Mesothelial cell of epicardium (in vitro differentiated cells): Measurements from ENCODE around the gene GDPD5. TPM values are rescaled to one million over a fixed set of nuclear protein-coding genes. Genes with fewer than 3 reads are reported as not detected.

Experiments
- DNase-seq, 2 experiments: peaks; one replicate each; pipeline ENCODE4 v3.0.0; 2021; ENCODE audit warnings: low spot score in 2 of 2; ENCODE audit not compliant: unreplicated experiment in 2 of 2
- H3K27ac Mint-ChIP-seq: 2 replicates; pipeline ENCODE4 v1.8.0; 2021; ENCODE audit warnings: mixed read lengths
- H3K27me3 Mint-ChIP-seq: 2 replicates; pipeline ENCODE4 v1.8.0; 2021; ENCODE audit warnings: low read depth, mixed read lengths
- H3K36me3 Mint-ChIP-seq: 2 replicates; pipeline ENCODE4 v1.8.0; 2021; ENCODE audit warnings: mixed read lengths
- H3K4me1 Mint-ChIP-seq: 2 replicates; pipeline ENCODE4 v1.8.0; 2021; ENCODE audit warnings: mixed read lengths
- H3K4me3 Mint-ChIP-seq: 2 replicates; pipeline ENCODE4 v1.8.0; 2021; ENCODE audit warnings: mild to moderate bottlenecking, moderate library complexity, mixed read lengths
- H3K9me3 Mint-ChIP-seq: 2 replicates; pipeline ENCODE4 v1.8.0; 2021; ENCODE audit warnings: mixed read lengths
- CTCF ChIP-seq: fragments of 200-600 bp; sonication (generic); IDR thresholded peaks from one replicate; pipeline ENCODE4 v1.5.0; 2021; ENCODE audit warnings: antibody characterized with exemption; ENCODE audit not compliant: unreplicated experiment
- total RNA-seq: library from RNA; stranded (reverse); gene quantifications from 3 replicates; pipeline ENCODE4 v1.2.1, GENCODE V29; 2021

GDPD5 gene
- total RNA-seq, 1 donor from 2014 or later = 8.1 TPM

DNA sequence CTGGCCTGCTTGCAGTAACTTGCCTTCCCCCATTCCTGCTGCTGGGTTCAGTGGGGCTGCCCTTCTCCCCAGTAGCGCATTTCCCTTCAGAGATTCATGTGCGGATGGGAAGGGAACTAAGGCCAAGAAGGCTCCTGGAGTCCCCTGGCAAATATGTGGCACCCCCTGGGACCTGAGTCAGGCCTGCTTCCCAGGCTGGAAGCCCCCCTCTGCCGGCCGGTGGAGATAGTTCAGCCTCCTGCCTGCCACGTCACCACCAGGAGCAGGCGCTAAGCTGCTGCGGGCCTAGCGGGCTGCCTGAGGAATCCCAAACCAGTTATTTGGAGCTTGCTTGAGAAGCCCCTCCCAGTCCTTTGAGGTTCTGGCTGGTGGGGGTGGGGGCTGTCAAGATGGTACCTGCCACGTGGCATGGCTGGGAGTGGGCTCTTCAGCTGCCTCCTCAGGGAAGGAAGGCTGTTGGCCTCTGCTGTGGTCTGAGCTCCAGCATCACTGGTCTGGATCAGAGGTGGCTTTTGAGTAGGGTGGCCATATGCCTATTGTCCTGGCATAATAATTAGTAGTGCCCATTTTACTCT lies 38.3 kb upstream of the GDPD5 start:
- H3K9me3 Mint-ChIP-seq = no peaks in the 10 kb centered on the region
- TF ChIP-seq CTCF = peak; percentile 61
- peaks cover 18% of the 10 kb centered on the region for H3K36me3 Mint-ChIP-seq
- peak overlapping the region; percentile 98 for H3K27ac Mint-ChIP-seq
- peaks cover 47% of the 10 kb centered on the region for H3K4me1 Mint-ChIP-seq
- H3K27me3 Mint-ChIP-seq = no peaks in the 10 kb centered on the region
- peak overlapping the region; percentile 92 for H3K4me3 Mint-ChIP-seq
- peak; percentile 66 to 76 for DNase-seq

DNA sequence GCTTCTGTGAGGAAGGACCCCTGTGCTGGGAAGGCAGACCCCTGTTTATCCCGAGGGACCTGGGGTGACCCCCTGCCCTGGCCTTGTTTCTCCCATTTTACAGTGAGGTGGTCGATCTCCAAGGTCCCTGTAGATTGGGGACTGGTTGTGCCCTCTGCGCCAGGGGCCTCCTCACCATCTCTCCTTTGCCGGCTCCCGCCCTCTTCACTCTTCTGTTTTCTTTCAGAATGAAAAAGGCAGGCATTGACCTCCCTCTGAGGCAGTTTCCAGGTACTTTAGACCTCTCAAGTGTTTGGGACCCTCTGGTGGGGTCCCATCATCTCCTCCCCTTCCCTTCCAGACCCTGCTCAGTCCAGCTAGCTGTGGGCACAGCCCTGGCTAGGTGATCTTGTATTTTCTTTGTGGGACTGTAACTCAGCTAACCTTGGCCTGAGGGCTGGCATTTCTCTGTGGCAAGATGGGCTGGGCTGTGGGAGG lies 37.8 kb upstream of the GDPD5 start:
- H3K4me1 Mint-ChIP-seq = peaks cover 51% of the 10 kb centered on the region
- peak overlapping the region; percentile 98 for H3K27ac Mint-ChIP-seq
- peaks cover 13% of the 10 kb centered on the region for H3K36me3 Mint-ChIP-seq
- H3K4me3 Mint-ChIP-seq = peak overlapping the region; percentile 92
- H3K9me3 Mint-ChIP-seq = no peaks in the 10 kb centered on the region
- no peak for DNase-seq
- no peaks in the 10 kb centered on the region for H3K27me3 Mint-ChIP-seq
- TF ChIP-seq CTCF = no peak

- peak overlapping the region; percentile 92 for H3K4me3 Mint-ChIP-seq
- H3K27me3 Mint-ChIP-seq = no peaks in the 10 kb centered on the region
- H3K36me3 Mint-ChIP-seq = peaks cover 7% of the 10 kb centered on the region
- peak overlapping the region; percentile 98 for H3K27ac Mint-ChIP-seq
- no peaks in the 10 kb centered on the region for H3K9me3 Mint-ChIP-seq
- no peak for DNase-seq
- peaks cover 56% of the 10 kb centered on the region for H3K4me1 Mint-ChIP-seq
- no peak for TF ChIP-seq CTCF
Observed at GRCh38 chr11:75562836-75563484, 37.2 kb upstream of the GDPD5 start.

DNA sequence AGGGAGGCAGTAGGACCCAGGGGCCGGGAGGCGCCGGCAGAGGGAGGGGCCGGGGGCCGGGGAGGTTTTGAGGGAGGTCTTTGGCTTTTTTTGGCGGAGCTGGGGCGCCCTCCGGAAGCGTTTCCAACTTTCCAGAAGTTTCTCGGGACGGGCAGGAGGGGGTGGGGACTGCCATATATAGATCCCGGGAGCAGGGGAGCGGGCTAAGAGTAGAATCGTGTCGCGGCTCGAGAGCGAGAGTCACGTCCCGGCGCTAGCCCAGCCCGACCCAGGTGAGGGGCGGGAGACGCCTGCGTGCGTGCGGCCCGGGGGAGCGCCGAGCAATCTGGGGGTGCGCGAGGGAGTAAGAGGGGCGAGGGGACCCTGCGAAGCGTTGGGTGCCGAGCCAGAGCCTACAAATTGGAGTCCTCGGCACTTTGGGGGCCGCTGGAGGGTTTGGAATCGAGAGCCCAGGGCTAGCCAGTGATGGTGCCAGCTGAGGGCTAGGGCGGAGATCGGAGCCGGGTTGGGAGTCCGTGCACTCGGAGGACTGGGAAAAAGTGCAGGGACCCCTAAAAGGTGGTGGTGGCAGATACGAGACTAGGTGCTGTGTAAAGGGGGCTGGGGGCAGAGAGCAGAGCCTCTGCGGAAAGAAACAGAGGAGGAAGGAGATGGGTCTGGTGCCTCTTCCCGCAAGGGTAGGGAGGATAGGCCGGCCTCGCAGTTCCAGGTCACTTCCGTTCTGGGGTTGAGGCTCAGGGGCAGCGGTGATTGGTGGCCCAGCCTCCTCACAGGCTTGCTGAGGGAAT lies 36.5 kb upstream of the GDPD5 start, which contains the start of gene SERPINH1:
SERPINH1 (plus strand) TSS at position 206 of the 788 bp plus-strand sequence. CDS start 4,097 bp downstream, outside the sequence.
- DNase-seq = peak; percentile 47 to 73
- no peak for TF ChIP-seq CTCF
- peaks cover 63% of the 10 kb centered on the region for H3K4me1 Mint-ChIP-seq
- peak within 1 kb of the TSS; percentile 92 for H3K4me3 Mint-ChIP-seq
- peak within 1 kb of the TSS; percentile 98 for H3K27ac Mint-ChIP-seq
- H3K36me3 Mint-ChIP-seq = peaks cover 5% of the 10 kb centered on the region
- H3K27me3 Mint-ChIP-seq = no peaks in the 10 kb centered on the region
- H3K9me3 Mint-ChIP-seq = no peaks in the 10 kb centered on the region

DNA sequence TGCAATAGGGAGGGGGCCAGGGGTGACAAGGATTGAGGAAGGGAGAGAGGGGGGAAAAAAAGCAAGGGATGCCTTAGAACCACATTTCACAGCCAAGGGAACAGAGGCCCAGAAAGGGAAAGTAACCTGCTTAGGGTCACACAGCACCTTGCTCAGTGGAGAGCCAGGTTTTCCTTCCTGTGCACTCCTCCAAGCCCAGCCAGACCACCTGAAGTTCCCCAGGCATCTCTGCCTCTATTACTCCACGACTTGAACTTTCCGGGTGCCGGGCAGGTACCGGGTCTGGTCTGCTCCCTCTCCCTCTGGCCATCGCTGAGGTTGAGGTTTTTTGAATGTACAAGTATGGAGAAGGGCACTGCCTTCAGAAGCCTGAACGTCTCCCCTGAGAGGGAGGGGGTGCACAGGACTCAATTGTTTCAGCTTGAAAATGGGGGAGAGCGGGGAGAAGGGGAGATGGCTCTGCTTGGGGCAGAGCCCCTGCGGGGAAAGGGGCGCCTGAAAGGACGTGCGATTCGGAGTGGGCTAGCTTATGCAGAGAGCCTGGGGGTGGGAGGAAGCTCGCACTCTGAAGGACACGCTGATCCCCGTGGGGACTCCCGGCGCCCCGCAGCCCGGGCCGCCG lies 35.8 kb upstream of the GDPD5 start:
- Mint-ChIP-seq H3K27ac (peak overlapping the region; percentile 98), H3K27me3 (no peaks in the 10 kb centered on the region), H3K36me3 (peaks cover 5% of the 10 kb centered on the region), H3K9me3 (no peaks in the 10 kb centered on the region), H3K4me3 (peak overlapping the region; percentile 92), H3K4me1 (peaks cover 64% of the 10 kb centered on the region)
- DNase-seq = no peak
- TF ChIP-seq CTCF = no peak
